NCI-H526 (cell line): ENCODE data around the gene ARAF.
"Not testable (repeated sequence)": the region's sequence is repeated elsewhere in the genome, so short reads cannot be mapped to it uniquely, and the experiment has no call there.

ENCODE experiments used
- DNase-seq, 2 experiments: peaks; one replicate each; lab custom pipeline; 2025; lab: John Stamatoyannopoulos, UW

Gene ARAF

GRCh38 chrX:47586043-47586787 lies 25.2 kb downstream of the ARAF start:
- DNase-seq = no peak

- DNase-seq = no peak
These were observed 26.3 kb downstream of the ARAF start for GRCh38 chrX:47587091-47587891.

- DNase-seq = no peak
These were observed 27.1 kb downstream of the ARAF start for GRCh38 chrX:47587906-47588735.

- no peak for DNase-seq
These were observed 30.0 kb downstream of the ARAF start for GRCh38 chrX:47590984-47591383.

- DNase-seq = no peak
These were observed 32.5 kb downstream of the ARAF start for GRCh38 chrX:47593522-47593921.

GRCh38 chrX:47595716-47596251 lies 34.8 kb downstream of the ARAF start:
- no peak for DNase-seq

- no peak for DNase-seq
These were observed 35.3 kb downstream of the ARAF start for GRCh38 chrX:47596256-47596655.

- no peak for DNase-seq
These were observed 36.2 kb downstream of the ARAF start for GRCh38 chrX:47597222-47597621.

GRCh38 chrX:47603125-47603524 lies 42.1 kb downstream of the ARAF start:
- DNase-seq = not testable (repeated sequence)

- no peak for DNase-seq
These were observed 44.0 kb downstream of the ARAF start for GRCh38 chrX:47605024-47605423.

GRCh38 chrX:47607091-47607490 lies 46.1 kb downstream of the ARAF start:
- no peak for DNase-seq

GRCh38 chrX:47608130-47608810 lies 47.3 kb downstream of the ARAF start:
- DNase-seq = no peak

- DNase-seq = no peak
These were observed 49.5 kb downstream of the ARAF start for GRCh38 chrX:47610511-47610910.

GRCh38 chrX:47611489-47611888 lies 50.5 kb downstream of the ARAF start:
- DNase-seq = no peak

- no peak for DNase-seq
These were observed 50.9 kb downstream of the ARAF start for GRCh38 chrX:47611926-47612325.

GRCh38 chrX:47612418-47612817 lies 51.4 kb downstream of the ARAF start:
- no peak for DNase-seq

- no peak for DNase-seq
These were observed 52.1 kb downstream of the ARAF start for GRCh38 chrX:47613082-47613481.

- DNase-seq = no peak
These were observed 53.6 kb downstream of the ARAF start for GRCh38 chrX:47614618-47615017.

GRCh38 chrX:47618923-47619485 lies 58.0 kb downstream of the ARAF start:
- no peak for DNase-seq

GRCh38 chrX:47619486-47620302 lies 58.7 kb downstream of the ARAF start, which contains the start of gene SYN1:
Gene SYN1 (minus strand): TSS chrX:47619857. CDS start chrX:47619728, 129 bp downstream.
- peak; percentile 51 to 89 for DNase-seq
